HepG2 (cell line): ENCODE measurements around the gene NUDT6. TPM values are rescaled to one million over a fixed set of nuclear protein-coding genes. Genes with fewer than 3 reads are reported as not detected.

ENCODE experiments used
- ATAC-seq: fragments of 200-7000 bp; cut with Tn5 transposase; 3 replicates; pipeline ENCODE4 v1.9.1; 2020; ENCODE audit warnings: mild to moderate bottlenecking, moderate library complexity
- BruUV-seq: library from RNA; stranded (reverse); fragments of 400-500 nt; replicated peaks from 2 replicates; lab custom pipeline; 2021; lab: Mats Ljungman, UMichigan
- CTCF ChIA-PET: fragments of 300-600 bp; formaldehyde crosslinking; extraction: SDS; loops from one replicate; lab custom pipeline; 2021; ENCODE audit warnings: low total read pairs, inconsistent platforms, low intra/inter-chr PET ratio; lab: Yijun Ruan, JAX
- POLR2A ChIA-PET: fragments of 350-600 bp; sonication (Branson Sonifier 250); formaldehyde crosslinking; loops from one replicate; lab custom pipeline; 2020; ENCODE audit warnings: antibody characterized with exemption, inconsistent platforms; lab: Yijun Ruan, JAX
- DNase-seq: peaks from one replicate; pipeline ENCODE4 v3.0.0-alpha.2; 2015; ENCODE audit warnings: low spot score
- FAIRE-seq: peaks from 3 replicates; lab custom pipeline; 2011; peaks lifted over from hg19 to GRCh38; lab: Jason Lieb, UNC
- H2AFZ ChIP-seq: one replicate; pipeline ENCODE4 v1.6.1; 2011; ENCODE audit warnings: low read length, inconsistent platforms
- H3K27ac ChIP-seq: fragments of 300-600 bp; 3 replicates; pipeline ENCODE4 v1.8.0; 2011; ENCODE audit warnings: mixed run types, mild to moderate bottlenecking, mixed read lengths, low read length, inconsistent platforms; ENCODE audit not compliant: insufficient read depth; ENCODE audit errors: extremely low read length
- H3K27me3 ChIP-seq, 2 experiments: fragments of 200-600 bp in 1 of 2; 2 replicates in 1 of 2; 3 replicates in 1 of 2; pipeline versions ENCODE4 v1.6.0 to v1.8.0; 2011; ENCODE audit warnings: low read length in 2 of 2, mild to moderate bottlenecking in 2 of 2, moderate library complexity in 2 of 2, inconsistent platforms in 1 of 2; ENCODE audit not compliant: insufficient read depth in 2 of 2, control insufficient read depth in 1 of 2
- H3K36me3 ChIP-seq, 2 experiments: fragments of 200-600 bp in 1 of 2; replicated peaks in 1 of 2; 2 replicates in 1 of 2; 3 replicates in 1 of 2; pipeline versions ENCODE4 v1.5.1 to v1.8.0; 2011; ENCODE audit warnings: low read length in 2 of 2, inconsistent platforms in 1 of 2; ENCODE audit not compliant: insufficient read depth in 2 of 2, control insufficient read depth in 1 of 2
- H3K4me1 ChIP-seq: 2 replicates; pipeline ENCODE4 v1.5.1; 2012; ENCODE audit warnings: low read length, inconsistent platforms; ENCODE audit not compliant: insufficient read depth
- H3K4me2 ChIP-seq: 2 replicates; pipeline ENCODE4 v1.6.0; 2011; ENCODE audit warnings: low read depth, low read length, inconsistent platforms
- H3K4me3 ChIP-seq, 3 experiments: fragments of 200-600 bp in 1 of 3; sonication (generic), shearing (Covaris generic) in 1 of 3; replicated peaks in 1 of 3; 2 replicates each; pipeline ENCODE4 v1.5.1; 2011 to 2016; ENCODE audit warnings: low read length in 3 of 3, inconsistent platforms in 2 of 3, low read depth in 2 of 3, mild to moderate bottlenecking in 2 of 3, control low read depth in 1 of 3, mixed read lengths in 1 of 3; ENCODE audit not compliant: insufficient read depth in 1 of 3
- H3K79me2 ChIP-seq: one replicate; pipeline ENCODE4 v1.6.1; 2011; ENCODE audit warnings: low read length, inconsistent platforms; ENCODE audit not compliant: insufficient read depth
- H3K9ac ChIP-seq: 2 replicates; pipeline ENCODE4 v1.6.0; 2011; ENCODE audit warnings: mild to moderate bottlenecking, low read depth, low read length, inconsistent platforms; ENCODE audit not compliant: insufficient read depth
- H3K9me3 ChIP-seq: 2 replicates; pipeline ENCODE4 v1.5.1; 2012; ENCODE audit warnings: mild to moderate bottlenecking, low read length
- H4K20me1 ChIP-seq: 2 replicates; pipeline ENCODE4 v1.6.0; 2011; ENCODE audit warnings: inconsistent platforms, mild to moderate bottlenecking, low read length, moderate library complexity; ENCODE audit not compliant: insufficient read depth
- GATAD1 ChIP-seq: IDR thresholded peaks from 2 replicates; pipeline ENCODE4 v1.6.1; 2016; ENCODE audit warnings: missing genetic modification reagents, missing compliant biosample characterization
- HNRNPH1 ChIP-seq: fragments of 200-400 bp; formaldehyde crosslinking; optimal IDR thresholded peaks from 2 replicates; pipeline ENCODE3; 2017; ENCODE audit warnings: mild to moderate bottlenecking, low read depth, low read length
- IRF2 ChIP-seq: IDR thresholded peaks from 2 replicates; pipeline ENCODE4 v1.6.1; 2018; ENCODE audit warnings: missing genetic modification reagents, missing compliant biosample characterization
- NCOA2 ChIP-seq: sonication (generic); formaldehyde crosslinking; IDR thresholded peaks from 2 replicates; pipeline ENCODE4 v1.8.0; 2022; ENCODE audit warnings: inconsistent platforms
- NFKBIZ ChIP-seq: IDR thresholded peaks from 2 replicates; pipeline ENCODE4 v1.6.1; 2018; ENCODE audit warnings: missing genetic modification reagents, missing compliant biosample characterization
- SETDB1 ChIP-seq: sonication (generic); formaldehyde crosslinking; IDR thresholded peaks from 2 replicates; pipeline ENCODE4 v1.5.1; 2020; ENCODE audit warnings: missing genetic modification reagents, mild to moderate bottlenecking, borderline replicate concordance
- SRY ChIP-seq: sonication (generic); formaldehyde crosslinking; IDR thresholded peaks from 2 replicates; pipeline ENCODE4 v1.8.0; 2022; ENCODE audit warnings: mild to moderate bottlenecking, missing genetic modification reagents
- SSRP1 ChIP-seq: IDR thresholded peaks from 2 replicates; pipeline ENCODE4 v1.6.1; 2016; ENCODE audit warnings: control low read depth
- ZNF160 ChIP-seq: sonication (generic); formaldehyde crosslinking; IDR thresholded peaks from 2 replicates; pipeline ENCODE4 v1.8.0; 2022; ENCODE audit warnings: mild to moderate bottlenecking, inconsistent platforms, missing genetic modification reagents
- WGBS: methylation state at CpG from one replicate; pipeline ENCODE4 v1.1.6; 2017; ENCODE audit warnings: low lambda C conversion rate; 5-methylcytosine and 5-hydroxymethylcytosine counted together
- in situ Hi-C: cut with HindIII; loops from 2 replicates; pipeline ENCODE4 v1.10.0; 2017; ENCODE audit warnings: low pct_unique_long_range_greater_than_20kb; ENCODE audit not compliant: extremely low pct_ligation_motif_present
- intact Hi-C: fragments of 100-400 bp; cut with micrococcal nuclease; formaldehyde crosslinking; loops from one replicate; pipeline ENCODE4 v1.10.0; 2022; ENCODE audit not compliant: unreplicated experiment
- polyA plus RNA-seq, 8 experiments: library from polyadenylated mRNA; depleted of rRNA in 3 of 8; stranded (reverse) in 7 of 8; unstranded in 1 of 8; fragments of >200 nt; fragmentation: Illumina TruSeq in 4 of 8; extraction: Trizol in 4 of 8; gene quantifications; 2 replicates each; pipeline versions ENCODE4 v1.2.1 to v1.2.3, GENCODE V29; 2011 to 2016; ENCODE audit warnings: low read depth in 4 of 8, missing spikeins in 1 of 8, mixed read lengths in 1 of 8; ENCODE audit not compliant: insufficient read depth in 1 of 8
- total RNA-seq, 5 experiments: library from RNA; depleted of rRNA; stranded (reverse); fragments of >200 nt; fragmentation: Illumina TruSeq; extraction: Trizol; gene quantifications; 2 replicates each; pipeline ENCODE4 v1.2.3, GENCODE V29; 2016; ENCODE audit warnings: low read depth in 1 of 5
- TF ChIP-seq, protein P1 (sequence below): sonication (generic); formaldehyde crosslinking; IDR thresholded peaks from 2 replicates; pipeline ENCODE4 v1.5.1; 2020; ENCODE audit warnings: mild to moderate bottlenecking, moderate library complexity, missing genetic modification reagents
- TF ChIP-seq, protein P2 (sequence below): sonication (generic); formaldehyde crosslinking; IDR thresholded peaks from 2 replicates; pipeline ENCODE4 v1.8.1; 2023; ENCODE audit warnings: mild to moderate bottlenecking, moderate library complexity, missing genetic modification reagents
- TF ChIP-seq, protein P3 (sequence below): sonication (generic); formaldehyde crosslinking; IDR thresholded peaks from 2 replicates; pipeline ENCODE4 v1.5.1; 2020; ENCODE audit warnings: missing genetic modification reagents, mild to moderate bottlenecking, borderline replicate concordance
- TF ChIP-seq, protein P4 (sequence below): IDR thresholded peaks from 2 replicates; pipeline ENCODE4 v1.6.1; 2012; ENCODE audit warnings: low read depth, low read length, improper control_type of control experiment
- TF ChIP-seq, protein P5 (sequence below): sonication (generic); formaldehyde crosslinking; IDR thresholded peaks from 2 replicates; pipeline ENCODE4 v1.8.1; 2022; ENCODE audit warnings: mild to moderate bottlenecking, missing genetic modification reagents

Gene NUDT6
- total and polyA plus RNA-seq, 2 of the 13 experiments (the other 11 are each of a cell fraction or from before 2014, with no cell fraction given): 4.8 to 8.3 TPM

DNA sequence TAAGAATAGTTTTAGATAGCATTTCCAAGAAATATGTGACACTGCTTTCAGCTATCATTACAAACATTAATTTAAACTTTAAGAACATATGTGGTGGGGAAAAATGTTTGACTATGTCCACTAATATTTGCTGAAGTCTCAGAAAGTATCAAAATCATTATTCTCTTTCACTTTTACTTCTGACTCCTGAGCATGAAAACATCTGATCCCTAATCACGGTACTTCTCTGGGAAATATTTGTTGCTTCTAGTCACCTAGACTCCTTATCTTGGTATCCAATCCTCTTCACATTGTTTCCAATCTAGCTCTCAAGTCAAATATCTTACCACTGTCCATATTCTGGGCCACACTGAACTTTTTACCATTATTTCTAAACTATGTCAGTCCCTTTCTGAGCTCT is 10.8 kb downstream of the NUDT6 start:
- POLR2A ChIA-PET: no interaction called here
- in situ Hi-C loops: loop anchor here (10.0 kb wide), 1 partner anchor 307 kb away; no protein-coding TSS in a partner anchor
- TF ChIP-seq, protein P1, sequence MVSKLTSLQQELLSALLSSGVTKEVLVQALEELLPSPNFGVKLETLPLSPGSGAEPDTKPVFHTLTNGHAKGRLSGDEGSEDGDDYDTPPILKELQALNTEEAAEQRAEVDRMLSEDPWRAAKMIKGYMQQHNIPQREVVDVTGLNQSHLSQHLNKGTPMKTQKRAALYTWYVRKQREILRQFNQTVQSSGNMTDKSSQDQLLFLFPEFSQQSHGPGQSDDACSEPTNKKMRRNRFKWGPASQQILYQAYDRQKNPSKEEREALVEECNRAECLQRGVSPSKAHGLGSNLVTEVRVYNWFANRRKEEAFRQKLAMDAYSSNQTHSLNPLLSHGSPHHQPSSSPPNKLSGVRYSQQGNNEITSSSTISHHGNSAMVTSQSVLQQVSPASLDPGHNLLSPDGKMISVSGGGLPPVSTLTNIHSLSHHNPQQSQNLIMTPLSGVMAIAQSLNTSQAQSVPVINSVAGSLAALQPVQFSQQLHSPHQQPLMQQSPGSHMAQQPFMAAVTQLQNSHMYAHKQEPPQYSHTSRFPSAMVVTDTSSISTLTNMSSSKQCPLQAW: no peak
- TF ChIP-seq, protein P2, sequence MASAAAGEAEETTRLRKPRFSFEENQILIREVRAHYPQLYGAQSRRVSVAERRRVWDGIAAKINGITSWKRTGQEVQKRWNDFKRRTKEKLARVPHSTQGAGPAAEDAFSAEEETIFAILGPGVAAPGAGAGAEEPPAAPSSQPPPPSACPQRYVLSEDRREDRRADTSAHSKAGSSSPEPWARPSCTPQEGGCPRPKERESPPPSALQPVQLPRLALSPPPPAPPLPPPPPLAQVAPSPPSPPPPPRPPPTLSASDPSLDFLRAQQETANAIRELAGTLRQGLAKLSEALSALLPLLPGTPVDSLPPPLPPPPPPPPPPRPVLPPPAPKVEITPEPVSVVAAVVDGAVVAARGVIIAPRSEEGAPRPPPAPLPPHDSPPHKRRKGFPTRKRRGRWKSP: no peak
- TF ChIP-seq, protein P3, sequence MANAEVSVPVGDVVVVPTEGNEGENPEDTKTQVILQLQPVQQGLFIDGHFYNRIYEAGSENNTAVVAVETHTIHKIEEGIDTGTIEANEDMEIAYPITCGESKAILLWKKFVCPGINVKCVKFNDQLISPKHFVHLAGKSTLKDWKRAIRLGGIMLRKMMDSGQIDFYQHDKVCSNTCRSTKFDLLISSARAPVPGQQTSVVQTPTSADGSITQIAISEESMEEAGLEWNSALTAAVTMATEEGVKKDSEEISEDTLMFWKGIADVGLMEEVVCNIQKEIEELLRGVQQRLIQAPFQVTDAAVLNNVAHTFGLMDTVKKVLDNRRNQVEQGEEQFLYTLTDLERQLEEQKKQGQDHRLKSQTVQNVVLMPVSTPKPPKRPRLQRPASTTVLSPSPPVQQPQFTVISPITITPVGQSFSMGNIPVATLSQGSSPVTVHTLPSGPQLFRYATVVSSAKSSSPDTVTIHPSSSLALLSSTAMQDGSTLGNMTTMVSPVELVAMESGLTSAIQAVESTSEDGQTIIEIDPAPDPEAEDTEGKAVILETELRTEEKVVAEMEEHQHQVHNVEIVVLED: no peak
- TF ChIP-seq SSRP1 (no peak), SRY (CRISPR knock-in tag) (no peak), NFKBIZ (CRISPR knock-in tag) (no peak), HNRNPH1 (no peak), IRF2 (CRISPR knock-in tag) (no peak), NCOA2 (CRISPR knock-in tag) (no peak), ZNF160 (CRISPR knock-in tag) (no peak), GATAD1 (CRISPR knock-in tag) (no peak), SETDB1 (CRISPR knock-in tag) (no peak)
- TF ChIP-seq, protein P4, sequence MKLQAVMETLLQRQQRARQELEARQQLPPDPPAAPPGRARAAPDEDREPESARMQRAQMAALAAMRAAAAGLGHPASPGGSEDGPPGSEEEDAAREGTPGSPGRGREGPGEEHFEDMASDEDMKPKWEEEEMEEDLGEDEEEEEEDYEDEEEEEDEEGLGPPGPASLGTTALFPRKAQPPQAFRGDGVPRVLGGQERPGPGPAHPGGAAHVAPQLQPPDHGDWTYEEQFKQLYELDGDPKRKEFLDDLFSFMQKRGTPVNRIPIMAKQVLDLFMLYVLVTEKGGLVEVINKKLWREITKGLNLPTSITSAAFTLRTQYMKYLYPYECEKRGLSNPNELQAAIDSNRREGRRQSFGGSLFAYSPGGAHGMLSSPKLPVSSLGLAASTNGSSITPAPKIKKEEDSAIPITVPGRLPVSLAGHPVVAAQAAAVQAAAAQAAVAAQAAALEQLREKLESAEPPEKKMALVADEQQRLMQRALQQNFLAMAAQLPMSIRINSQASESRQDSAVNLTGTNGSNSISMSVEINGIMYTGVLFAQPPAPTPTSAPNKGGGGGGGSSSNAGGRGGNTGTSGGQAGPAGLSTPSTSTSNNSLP: no peak
- TF ChIP-seq, protein P5, sequence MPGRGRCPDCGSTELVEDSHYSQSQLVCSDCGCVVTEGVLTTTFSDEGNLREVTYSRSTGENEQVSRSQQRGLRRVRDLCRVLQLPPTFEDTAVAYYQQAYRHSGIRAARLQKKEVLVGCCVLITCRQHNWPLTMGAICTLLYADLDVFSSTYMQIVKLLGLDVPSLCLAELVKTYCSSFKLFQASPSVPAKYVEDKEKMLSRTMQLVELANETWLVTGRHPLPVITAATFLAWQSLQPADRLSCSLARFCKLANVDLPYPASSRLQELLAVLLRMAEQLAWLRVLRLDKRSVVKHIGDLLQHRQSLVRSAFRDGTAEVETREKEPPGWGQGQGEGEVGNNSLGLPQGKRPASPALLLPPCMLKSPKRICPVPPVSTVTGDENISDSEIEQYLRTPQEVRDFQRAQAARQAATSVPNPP (CRISPR knock-in tag): no peak

More for the DNA sequence above, 10.8 kb downstream of the NUDT6 start:
- Histone ChIP-seq H3K9me3 (no peaks in the 10 kb centered on the region), H3K36me3 (no peaks in the 10 kb centered on the region; a peak in 2 of 5 replicates), H2AFZ (no peak overlapping the region), H4K20me1 (no peaks in the 10 kb centered on the region), H3K27ac (no peak overlapping the region), H3K4me2 (no peak overlapping the region), H3K4me3 (no peak overlapping the region), H3K79me2 (no peaks in the 10 kb centered on the region), H3K9ac (no peak overlapping the region), H3K27me3 (no peaks in the 10 kb centered on the region), H3K4me1 (peaks cover 19% of the 10 kb centered on the region)
- CTCF ChIA-PET: no interaction called here
- no peak for ATAC-seq
- 97% methylated on average over 1 of the region's 1 CpG for WGBS
- intact Hi-C loops: loop anchor here (5.0 kb wide), 1 partner anchor 84 kb away; the partner anchor contains the start of gene FGF2
- no peak for DNase-seq
- no peak for FAIRE-seq
- no TSS peak for BruUV-seq
